DMS 273 (cell line): ENCODE data around the gene MRPL54.
"Not testable (repeated sequence)": the region's sequence is repeated elsewhere in the genome, so short reads cannot be mapped to it uniquely, and the experiment has no call there.

ENCODE experiments used
- DNase-seq: peaks from one replicate; lab custom pipeline; 2025; ENCODE audit not compliant: unreplicated experiment; lab: John Stamatoyannopoulos, UW

Gene MRPL54

DNA sequence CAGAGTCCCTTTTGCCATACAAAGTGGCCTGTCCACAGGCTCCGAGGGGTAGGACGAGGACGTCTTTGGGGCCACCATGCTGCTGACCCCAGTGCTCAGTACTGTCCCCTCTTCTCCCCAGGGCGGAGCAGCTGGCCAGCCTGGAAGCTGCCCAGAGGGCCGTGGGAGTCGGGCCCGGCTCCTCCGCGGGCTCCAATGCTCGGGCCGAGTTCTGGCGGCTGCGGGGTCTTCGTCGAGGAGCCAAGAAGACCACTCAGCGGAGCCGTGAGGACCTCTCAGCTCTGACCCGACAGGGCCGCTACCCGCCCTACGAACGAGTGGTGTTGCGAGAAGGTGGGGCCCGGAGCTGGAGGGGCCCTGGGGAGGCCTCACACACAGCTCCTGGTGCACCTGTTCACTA lies 22.1 kb upstream of the MRPL54 start:
- no peak for DNase-seq

DNA sequence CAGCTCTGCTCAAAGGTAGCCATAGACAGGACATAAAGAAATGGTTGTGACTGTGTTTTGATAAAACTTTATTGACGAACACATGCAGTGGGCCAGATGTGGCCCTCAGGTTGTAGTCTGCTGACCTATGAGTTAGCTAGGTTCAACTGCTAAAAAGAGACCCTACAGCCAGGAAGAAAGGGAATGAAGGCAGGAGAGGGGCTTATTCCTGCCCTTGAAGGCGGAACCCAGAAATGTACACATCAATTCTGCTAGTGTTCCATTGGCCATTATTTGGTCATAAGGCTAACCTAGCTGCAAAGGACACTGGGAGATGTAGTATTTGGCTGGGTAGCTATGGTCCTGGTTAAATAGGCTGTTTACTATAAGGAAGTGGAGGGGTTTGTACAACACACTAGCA lies 19.0 kb upstream of the MRPL54 start:
- DNase-seq: peak; percentile 69

DNA sequence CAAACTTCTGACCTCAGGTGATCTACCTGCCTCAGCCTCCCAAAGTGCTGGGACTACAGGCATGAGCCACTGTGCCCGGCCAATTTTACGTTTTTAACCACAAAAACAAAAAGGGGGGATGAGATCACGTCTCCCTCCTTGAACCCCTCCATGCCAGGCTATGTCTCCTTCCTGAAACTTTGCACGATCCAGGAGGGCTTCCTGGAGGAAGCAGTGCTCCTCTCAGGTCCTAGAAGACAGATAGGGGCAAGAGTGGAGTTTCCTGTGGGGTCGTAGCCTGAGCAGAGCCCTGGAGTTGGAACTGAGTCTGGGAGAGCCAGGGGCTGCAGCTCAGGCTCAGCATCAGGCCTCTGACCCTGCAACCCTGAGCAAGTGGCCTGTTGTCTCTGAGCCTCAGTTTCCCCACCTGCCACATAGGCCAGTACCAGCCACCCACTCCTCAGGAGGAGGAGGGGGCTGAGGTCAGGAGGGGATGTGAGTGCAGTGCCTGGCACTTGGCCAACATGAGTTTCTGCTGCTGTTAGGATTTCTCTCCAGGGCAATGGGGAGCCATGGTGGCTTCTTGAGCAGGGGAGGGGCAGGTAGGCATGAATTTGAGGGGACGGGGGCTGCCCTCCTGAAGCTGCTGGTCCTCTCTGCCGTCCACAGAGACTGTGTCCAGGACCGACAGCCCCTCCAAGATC lies 17.0 kb upstream of the MRPL54 start:
- DNase-seq: no peak

DNA sequence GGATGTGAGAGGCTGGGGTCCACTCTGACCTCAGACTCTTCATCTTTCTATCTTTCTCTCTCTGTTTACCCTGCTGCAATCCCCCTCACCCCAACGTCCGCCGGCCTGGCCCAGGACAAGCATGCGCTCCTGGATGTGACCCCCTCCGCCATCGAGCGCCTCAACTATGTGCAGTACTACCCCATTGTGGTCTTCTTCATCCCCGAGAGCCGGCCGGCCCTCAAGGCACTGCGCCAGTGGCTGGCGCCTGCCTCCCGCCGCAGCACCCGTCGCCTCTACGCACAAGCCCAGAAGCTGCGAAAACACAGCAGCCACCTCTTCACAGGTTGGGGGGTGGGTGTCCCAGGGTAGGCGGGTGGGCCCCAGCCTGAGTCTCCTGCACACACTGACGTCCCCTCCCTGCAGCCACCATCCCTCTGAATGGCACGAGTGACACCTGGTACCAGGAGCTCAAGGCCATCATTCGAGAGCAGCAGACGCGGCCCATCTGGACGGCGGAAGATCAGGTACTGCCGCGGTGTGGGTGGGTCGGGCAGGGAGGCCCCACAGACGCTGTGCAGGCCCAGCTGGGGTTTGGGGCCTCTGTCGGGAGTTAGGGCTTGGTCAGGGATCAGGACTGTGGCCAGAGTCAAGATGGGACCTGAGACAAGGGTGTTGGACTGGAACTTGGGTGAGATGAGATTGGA lies 16.0 kb upstream of the MRPL54 start:
- no peak for DNase-seq

DNA sequence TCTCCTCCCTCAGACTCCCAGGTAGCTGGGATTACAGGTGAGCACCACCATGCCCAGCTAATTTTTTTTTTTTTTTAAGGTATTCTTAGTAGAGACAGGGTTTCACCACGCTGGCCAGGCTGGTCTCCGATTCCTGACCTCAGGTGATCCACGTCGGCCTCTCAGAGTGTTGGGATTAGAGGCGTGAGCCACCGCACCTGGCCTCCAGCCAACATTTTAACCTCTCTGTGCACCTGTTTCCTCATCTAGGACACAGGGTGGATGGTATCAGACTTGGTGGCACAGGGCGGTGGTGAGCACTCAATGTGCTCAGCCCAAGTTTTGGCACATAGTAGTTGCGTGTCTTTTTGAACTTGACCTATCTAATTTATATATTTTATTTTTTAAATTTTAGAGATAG lies 13.5 kb upstream of the MRPL54 start:
- no peak for DNase-seq

DNA sequence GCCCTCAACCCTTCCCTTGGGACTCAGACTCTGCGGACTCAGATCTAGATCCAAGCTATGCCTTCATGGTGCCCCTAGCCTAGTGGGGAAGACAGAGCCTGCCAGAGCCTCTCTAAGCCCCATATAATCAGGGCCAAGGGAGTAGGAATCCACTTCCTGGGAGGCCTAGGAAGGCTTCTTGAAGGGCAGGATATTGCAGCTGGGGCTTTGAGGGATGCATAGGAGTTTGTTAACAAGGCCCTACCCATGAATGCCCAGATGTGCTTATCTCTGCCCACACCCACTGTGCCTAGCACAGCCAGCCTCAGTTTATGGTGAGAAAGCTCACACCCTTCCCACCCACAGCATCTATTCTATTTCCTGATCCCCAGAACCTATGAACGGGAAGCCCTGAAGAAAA lies 12.3 kb upstream of the MRPL54 start:
- no peak for DNase-seq

DNA sequence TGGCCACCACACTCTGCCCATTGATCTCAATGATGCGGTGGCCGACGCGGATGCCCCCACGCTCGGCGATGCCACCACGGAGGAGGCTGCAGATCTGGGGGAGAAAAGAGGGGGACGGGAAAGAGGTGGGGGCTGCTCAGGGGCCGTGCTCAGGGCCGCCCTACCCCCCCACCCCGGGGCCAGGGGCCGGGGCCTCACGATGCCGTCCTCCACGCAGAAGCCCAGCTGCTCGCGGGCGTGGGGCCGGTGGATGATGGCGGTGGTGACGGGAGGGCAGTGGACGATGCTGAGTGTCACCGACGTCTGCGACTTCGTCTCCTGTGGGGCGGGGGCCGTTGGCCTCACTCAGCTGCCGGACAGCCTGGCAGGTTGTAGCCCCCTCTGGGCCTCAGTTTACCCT lies 11.2 kb upstream of the MRPL54 start:
- no peak for DNase-seq

DNA sequence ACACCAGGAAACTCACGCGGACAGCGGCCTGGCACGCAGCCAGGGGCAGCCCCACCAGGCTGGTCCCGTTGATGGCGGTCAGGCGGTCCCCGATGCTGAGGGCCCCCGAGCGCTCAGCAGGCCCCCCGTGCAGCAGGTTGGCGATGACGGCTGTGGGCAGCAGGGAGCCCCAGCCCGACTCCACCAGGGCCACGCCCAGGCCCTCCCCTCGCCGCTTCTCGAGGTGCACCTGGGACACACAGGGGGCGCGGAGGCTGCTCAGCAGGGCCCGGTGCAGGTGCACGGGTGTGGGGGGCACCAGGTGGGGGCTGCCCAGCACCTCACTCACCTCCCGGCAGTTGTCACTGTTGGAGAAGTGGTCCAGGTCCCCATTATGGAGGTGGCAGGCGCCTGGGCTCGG lies 10.0 kb upstream of the MRPL54 start:
- DNase-seq: no peak

DNA sequence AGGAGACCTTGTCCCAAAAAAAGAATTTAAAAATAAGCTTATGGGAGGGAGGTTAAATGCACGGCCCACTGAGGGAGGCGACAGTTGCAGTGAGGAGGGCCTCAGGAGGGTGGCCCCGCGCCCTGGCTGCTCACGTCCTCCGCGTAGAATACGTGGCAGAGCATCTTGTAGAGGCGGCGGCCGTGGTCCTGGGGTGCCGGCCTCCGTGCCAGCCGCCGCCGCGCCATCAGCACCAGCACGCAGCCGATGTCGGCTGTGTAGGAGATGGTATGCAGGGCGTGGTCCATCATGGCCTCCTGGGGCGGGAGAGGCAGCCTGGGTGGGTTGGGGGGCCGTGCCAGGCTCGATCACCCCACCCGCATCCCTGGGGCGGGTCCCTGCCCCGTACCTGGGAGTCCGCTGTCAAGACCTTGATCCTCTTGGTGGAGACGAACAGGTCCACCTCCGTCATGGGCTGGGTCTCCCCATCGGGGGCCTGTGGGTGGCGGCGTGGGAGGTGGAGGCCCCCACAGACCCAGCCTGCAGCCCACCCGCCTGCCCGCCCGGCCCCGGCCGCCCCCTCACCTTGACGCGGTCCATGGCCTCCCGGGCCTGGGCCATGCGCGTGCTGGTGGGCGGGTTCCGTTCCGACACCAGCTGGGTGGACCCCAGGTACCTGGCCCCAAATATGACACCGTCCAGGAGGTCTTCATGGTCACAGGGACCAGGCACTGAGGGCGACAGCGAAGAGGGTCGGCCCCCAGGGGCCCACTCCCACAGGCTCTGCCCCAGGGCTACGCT lies 8.7 kb upstream of the MRPL54 start:
- DNase-seq: no peak

DNA sequence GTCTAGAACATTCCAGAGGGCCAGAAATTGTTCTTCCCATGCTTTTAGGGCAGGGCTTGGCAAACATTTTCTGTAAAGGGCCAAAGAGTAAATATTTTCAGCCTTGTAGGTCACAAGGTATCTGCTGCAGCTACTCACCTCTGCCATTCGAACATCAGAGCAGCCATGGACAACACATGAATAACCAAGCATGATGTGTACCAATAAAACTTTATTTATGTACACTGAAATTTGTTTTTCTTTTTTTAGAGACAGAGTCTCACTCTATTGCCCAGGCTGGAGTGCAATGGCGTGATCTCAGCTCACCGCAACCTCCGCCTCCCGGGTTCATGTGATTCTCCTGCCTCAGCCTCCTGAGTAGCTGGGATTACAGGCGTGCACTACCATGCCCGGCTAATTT lies 4.8 kb upstream of the MRPL54 start:
- not testable (repeated sequence) for DNase-seq

DNA sequence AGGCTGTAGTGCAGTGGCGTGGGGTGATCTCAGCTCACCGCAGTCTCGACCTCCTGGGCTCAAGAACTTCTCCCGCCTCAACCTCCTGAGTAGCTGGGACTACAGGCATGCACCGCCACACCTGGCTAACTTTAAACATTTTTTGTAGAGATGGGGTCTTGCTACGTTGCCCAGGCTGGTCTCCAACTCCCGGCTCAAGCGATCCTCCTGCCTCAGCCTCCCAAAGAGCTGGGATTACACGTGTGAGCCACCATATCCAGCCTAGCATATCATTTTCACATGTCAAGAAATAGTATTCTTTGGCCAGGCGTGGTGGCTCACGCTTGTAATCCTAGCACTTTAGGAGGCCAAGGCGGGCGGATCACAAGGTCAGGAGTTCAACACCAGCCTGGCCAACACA lies 4.2 kb upstream of the MRPL54 start:
- DNase-seq: not testable (repeated sequence)

DNA sequence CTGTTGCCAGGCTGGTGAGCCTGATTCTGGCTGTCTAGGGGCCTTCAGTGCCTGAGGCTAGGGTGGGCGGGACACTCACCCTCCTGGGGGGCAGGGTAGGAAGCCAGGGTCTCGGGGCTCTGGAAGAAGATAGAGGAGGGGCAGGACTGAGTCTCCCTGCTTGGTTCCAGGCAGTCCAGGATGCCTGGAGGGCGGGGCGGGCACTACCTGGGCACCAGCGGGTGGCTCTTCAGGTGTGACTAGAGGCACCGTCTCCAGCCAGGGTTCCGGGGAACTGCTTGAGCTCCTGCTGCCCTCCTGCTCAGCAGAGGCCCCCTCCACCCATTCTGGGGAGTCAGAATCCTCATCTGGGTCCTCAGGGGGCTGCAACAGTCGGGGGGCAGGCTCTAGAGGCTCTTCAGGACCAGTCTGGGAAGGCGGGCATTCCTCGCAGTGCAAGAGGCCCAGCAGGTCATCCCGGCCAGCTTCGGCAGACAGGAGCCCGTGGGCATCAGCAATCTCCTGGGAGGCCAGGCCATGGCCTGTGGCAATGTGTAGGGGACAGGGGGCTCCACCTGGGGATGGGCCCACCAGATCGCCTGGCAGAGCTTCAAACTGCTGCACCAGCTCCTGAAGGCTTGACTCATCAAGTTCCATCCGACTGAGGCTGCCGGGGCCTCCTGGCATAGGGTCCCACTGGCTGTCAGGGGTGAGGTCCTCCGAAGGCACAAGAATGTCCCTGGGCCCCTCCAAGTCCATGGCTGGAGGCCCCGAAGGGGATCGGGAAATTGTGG lies 2.8 kb upstream of the MRPL54 start:
- DNase-seq: no peak

DNA sequence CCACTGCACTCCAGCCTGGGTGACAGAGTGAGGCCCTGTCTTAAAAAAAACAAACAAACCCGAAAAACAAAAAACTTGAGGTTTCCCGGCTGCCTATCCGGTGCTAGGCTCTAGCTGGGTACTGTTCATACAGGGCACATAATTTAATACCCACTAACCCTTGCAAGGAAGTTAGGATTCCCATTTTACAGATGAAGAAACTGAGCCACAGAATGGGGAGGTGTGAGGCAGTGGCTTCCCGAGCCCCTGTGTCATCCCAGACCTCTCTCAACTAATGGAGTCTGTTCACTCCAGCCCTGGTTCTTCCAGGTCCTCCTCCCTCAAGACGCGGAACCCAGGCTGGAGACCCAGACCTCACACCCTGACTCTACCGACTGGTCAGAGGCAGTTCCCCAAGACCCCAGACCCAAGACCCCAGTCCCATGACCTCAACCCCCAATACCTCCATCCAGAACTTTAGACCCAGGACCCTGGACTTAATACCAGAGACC lies 1.6 kb upstream of the MRPL54 start:
- no peak for DNase-seq

DNA sequence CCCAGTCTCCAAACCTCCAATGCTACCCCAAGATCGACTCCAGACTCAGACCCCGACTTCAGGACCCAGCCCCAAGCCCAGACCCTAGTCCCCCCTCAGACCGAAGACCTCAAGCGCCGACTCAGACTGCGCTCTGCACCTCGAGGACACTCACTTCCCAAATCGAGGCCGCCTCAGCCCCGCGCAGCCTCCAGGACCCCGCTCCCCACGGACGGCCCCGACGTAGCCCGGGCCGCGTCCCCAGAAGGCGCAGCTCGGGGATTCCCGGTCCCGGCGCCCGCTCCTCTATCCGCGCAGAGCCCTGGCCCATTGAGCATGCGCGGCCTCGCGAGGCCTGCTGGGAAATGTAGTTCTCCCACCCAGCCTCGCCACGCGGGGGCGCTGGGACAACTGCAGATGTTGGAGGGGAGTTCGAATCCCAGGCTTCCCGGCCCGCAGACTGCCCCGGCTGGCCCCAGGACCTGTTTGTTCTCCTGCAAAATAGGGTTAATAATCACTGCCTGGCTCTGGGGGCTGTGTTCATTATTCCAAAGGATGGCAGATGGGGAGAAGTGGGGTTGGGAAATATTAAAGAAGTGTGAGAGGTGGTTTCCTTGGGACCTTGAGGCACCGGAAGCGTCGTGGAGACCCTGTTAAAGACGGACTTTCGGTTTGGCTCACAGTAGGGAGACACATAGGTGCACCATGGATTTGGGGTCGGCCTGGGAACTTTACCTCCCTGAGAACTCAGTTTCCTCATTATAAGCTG lies 926 bp upstream of the MRPL54 start, which contains the start of gene APBA3:
APBA3 (minus strand) TSS at position 311 of the 748 bp plus-strand sequence. CDS start 1,428 bp downstream, outside the sequence.
- peak; percentile 97 for DNase-seq

DNA sequence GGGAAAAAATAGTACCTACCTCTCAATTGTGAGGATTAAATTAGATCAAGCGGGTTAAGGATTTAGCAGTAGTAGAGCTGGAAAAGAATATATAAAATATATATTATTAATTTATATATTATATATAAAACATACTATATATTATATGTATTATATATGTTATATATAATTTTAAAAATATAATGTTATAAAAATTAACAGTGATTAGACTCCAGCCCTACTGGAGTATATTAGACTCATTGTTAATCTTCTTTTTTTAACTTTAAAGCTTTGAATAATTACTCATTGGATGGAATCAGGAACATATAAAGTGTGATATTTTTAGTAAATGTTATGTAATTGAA lies 380 bp upstream of the MRPL54 start:
- DNase-seq: no peak

DNA sequence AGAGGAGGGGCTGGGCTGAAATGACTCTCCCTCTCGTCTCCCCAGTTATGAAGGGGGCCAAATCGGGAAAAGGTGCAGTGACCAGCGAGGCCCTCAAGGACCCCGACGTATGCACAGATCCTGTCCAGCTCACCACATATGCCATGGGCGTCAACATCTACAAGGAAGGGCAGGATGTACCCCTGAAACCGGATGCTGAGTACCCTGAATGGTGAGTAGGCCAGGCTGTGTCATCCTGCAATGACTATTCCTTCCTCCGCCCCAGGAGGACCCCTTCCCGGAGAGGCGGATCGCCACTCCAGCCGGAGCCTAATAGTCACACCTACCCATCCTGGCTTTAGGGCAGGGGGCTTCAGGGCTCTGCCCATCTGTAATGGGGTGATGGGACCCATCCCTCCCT lies 2.6 kb downstream of the MRPL54 start:
- DNase-seq: no peak

DNA sequence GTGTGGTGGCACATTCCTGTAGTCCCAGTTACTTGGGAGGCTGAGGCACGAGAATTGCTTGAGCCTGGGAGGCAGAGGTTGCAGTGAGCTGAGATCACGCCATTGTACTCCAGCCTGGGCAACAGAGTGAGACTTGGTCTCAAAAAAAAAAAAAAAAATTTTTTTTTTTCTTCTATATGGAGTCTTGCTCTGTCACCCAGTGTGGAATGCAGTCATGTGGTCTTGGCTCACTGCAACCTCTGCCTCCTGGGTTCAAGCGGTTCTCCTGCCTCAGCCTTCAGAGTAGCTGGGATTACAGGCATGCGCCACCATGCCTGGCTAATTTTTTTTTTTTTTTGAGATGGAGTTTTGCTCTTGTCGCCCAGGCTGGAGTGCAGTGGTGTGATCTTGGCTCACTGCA lies 3.3 kb downstream of the MRPL54 start:
- DNase-seq: not testable (repeated sequence)

DNA sequence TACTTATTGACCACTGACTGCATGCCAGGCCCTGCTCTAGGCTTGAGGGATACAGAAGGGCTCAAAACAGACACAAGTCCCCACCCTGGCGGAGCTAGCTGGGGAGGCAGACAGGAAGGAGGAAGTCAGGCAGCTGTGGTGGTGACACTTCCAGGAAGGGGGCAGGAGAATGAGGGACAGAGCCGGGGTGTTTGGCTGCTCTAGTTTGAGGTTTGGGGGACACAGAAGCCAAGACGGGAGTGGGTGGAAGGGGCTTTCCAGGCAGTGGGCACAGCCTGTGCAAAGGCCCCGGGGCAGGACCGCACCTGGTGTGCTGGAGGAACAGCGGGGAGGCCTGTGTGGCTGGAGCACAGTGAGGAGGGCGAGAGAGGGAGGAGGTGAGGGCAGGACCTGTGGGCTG lies 4.0 kb downstream of the MRPL54 start:
- no peak for DNase-seq

DNA sequence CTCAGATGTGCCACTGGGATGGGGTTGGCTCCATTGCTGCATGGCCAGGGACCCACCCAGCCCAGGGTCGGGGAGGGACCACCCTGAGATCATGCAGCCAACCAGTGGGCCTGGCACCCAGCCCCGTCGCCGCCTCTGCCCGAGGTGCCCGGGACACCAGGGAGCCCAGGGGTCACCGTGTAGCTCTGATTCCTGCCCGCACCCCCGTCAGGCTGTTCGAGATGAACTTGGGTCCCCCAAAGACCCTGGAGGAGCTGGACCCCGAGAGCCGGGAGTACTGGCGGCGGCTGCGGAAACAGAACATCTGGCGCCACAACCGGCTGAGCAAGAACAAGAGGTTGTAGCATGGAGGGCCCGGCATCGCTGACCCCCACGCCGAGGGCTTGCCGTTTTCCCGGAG lies 4.6 kb downstream of the MRPL54 start:
- DNase-seq: no peak

DNA sequence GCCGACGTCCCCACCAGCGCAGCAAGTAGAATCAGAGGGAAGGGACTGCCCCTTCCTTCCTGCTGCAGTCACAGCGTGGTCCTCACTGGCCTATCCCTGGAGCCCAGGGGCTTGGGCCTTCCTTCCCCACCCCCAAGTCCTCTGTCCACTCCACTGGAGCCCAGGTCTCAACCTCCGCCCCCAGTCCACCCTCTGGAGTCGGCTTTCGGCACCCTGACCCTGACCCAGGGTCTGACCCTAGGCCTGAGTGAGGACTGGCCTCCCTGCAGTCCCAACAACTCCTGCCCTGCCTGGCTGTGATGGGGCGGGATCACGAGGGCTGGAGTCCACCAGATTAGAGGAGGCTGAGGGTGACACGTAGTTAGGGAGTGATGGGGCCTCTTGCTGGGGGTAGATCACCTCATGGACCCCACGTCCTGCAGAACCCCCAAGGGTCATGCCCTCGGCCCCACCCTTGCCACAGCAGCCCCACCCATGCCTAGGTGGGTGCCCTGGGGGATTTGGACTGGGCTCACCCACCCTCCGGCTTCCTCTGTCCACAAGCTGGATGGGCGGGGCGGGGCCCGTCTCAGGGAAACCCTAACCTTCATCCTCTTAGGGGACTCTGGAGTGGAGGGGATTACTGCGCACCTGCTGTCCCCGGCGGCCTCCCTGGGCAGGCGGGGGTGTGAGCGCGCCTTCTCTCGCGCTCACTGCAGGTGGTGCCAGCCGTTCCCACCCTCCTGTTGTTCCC lies 5.7 kb downstream of the MRPL54 start:
- DNase-seq: no peak
